Psoas muscle (tissue), 8 donors: ENCODE results near the gene HK1. TPM values are rescaled to one million over a fixed set of nuclear protein-coding genes. Genes with fewer than 3 reads are reported as not detected.

Experiments
- ATAC-seq, 4 donors: fragments of 200-7000 bp; cut with Tn5 transposase; one replicate each; pipeline ENCODE4 v1.9.1; 2020; ENCODE audit warnings: moderate library complexity in 3 of 4, mild to moderate bottlenecking in 2 of 4
- DNase-seq, 2 donors: peaks; one replicate each; pipeline ENCODE4 v3.0.0-alpha.2; 2020
- H3K27ac ChIP-seq: fragments of 200-600 bp; one replicate; pipeline ENCODE4 v1.8.0; 2022
- H3K27me3 ChIP-seq, 3 donors: fragments of 200-600 bp in 1 of 3; one replicate each; pipeline versions ENCODE4 v1.6.1 to v1.8.0; 2013 to 2022; ENCODE audit warnings: low read length in 2 of 3, mild to moderate bottlenecking in 2 of 3, moderate library complexity in 1 of 3; ENCODE audit not compliant: insufficient read depth in 3 of 3
- H3K36me3 ChIP-seq, 2 donors: fragments of 200-600 bp in 1 of 2; one replicate each; pipeline versions ENCODE4 v1.6.1 to v1.8.0; 2013 to 2022; ENCODE audit warnings: low read depth in 1 of 2, mild to moderate bottlenecking in 1 of 2, moderate library complexity in 1 of 2; ENCODE audit not compliant: insufficient read depth in 1 of 2
- H3K4me1 ChIP-seq: fragments of 200-600 bp; one replicate; pipeline ENCODE4 v1.8.0; 2022
- H3K4me3 ChIP-seq: fragments of 200-600 bp; one replicate; pipeline ENCODE4 v1.8.0; 2022; ENCODE audit warnings: mild to moderate bottlenecking
- H3K9me3 ChIP-seq: fragments of 200-600 bp; one replicate; pipeline ENCODE4 v1.8.0; 2022
- CTCF ChIP-seq: fragments of 200-600 bp; IDR thresholded peaks from one replicate; pipeline ENCODE4 v1.8.0; 2022; ENCODE audit warnings: antibody characterized with exemption
- WGBS, 3 donors: extraction: QIAGEN DNeasy Blood & Tissue Kit; methylation state at CpG; one replicate each; pipeline versions ENCODE4 v1.1.6 to v1.1.7; 2013; 5-methylcytosine and 5-hydroxymethylcytosine counted together
- intact Hi-C, 2 donors: fragments of 100-400 bp; cut with DNase I; formaldehyde crosslinking; loops; one replicate each; pipeline versions ENCODE4 v1.11.0 to v1.14.2; 2022
- polyA plus RNA-seq, 3 donors: library from polyadenylated mRNA; stranded (reverse); fragments of 200-250 nt; gene quantifications; one replicate each; pipeline ENCODE4 v1.2.3, GENCODE V29; 2013
- total RNA-seq, 4 donors: library from RNA; stranded (reverse); fragmentation: NEBNext Ultra II Directional in 2 of 4; extraction: Animal tissue kit (Norgen Biotek cat#: 25700) in 2 of 4; gene quantifications; one replicate each; pipeline versions ENCODE4 v1.2.1 to v1.2.4, GENCODE V29; 2021 to 2023
- donor health status: healthy with polysubstance abuse.
- donor health status: DM: no; HTN: no; CAD: no; lungs with moderate emphysema.
- donor health status: Bipolar disorder and iron deficiency.
- donor health status: healthy.
- donor health status: DM: yes; HTN: yes; CAD: no.
- donor health status: DM: no; HTN: no; CAD: no.
- donor health status: DM: no; HTN: no; CAD: no.
- donor health status: DM: yes; HTN: yes; CAD: no.

Gene HK1
- total and polyA plus RNA-seq, 7 donors: 134 to 336 (median 254) TPM

- no peak for TF ChIP-seq CTCF
- Histone ChIP-seq H3K27ac (no peak overlapping the region), H3K27me3 (no peaks in the 10 kb centered on the region), H3K4me1 (no peaks in the 10 kb centered on the region), H3K4me3 (no peak overlapping the region), H3K9me3 (no peaks in the 10 kb centered on the region), H3K36me3 (no peaks in the 10 kb centered on the region)
- intact Hi-C loops: no loop called here
- 78 to 85% (median 83%) methylated on average over 14 of the region's 14 CpGs for WGBS, 3 donors
- DNase-seq (no peak), ATAC-seq (no peak)
These were observed 9.4 kb upstream of the HK1 start for GRCh38 chr10:69268761-69269416.

- no peak for DNase-seq
- Histone ChIP-seq H3K27ac (no peak overlapping the region), H3K9me3 (no peaks in the 10 kb centered on the region), H3K36me3 (no peaks in the 10 kb centered on the region), H3K27me3 (no peaks in the 10 kb centered on the region), H3K4me1 (no peaks in the 10 kb centered on the region), H3K4me3 (no peak overlapping the region)
- ATAC-seq: no peak
- WGBS, 3 donors: 52 to 59% (median 59%) methylated on average over 2 of the region's 2 CpGs
- intact Hi-C loops: no loop called here
- no peak for TF ChIP-seq CTCF
These were observed 8.5 kb upstream of the HK1 start for GRCh38 chr10:69269761-69270160.

- TF ChIP-seq CTCF: no peak
- no peak overlapping the region for H3K27ac ChIP-seq
- 63 to 70% (median 69%) methylated on average over 3 of the region's 3 CpGs for WGBS, 3 donors
- no peak overlapping the region for H3K4me3 ChIP-seq
- intact Hi-C loops: no loop called here
- no peak for DNase-seq
- H3K9me3 ChIP-seq: no peaks in the 10 kb centered on the region
- H3K4me1 ChIP-seq: no peaks in the 10 kb centered on the region
- H3K27me3 ChIP-seq: no peaks in the 10 kb centered on the region
- H3K36me3 ChIP-seq: no peaks in the 10 kb centered on the region
- ATAC-seq: no peak
These were observed 7.3 kb upstream of the HK1 start for GRCh38 chr10:69270990-69271389.

GRCh38 chr10:69272624-69273023 lies 5.7 kb upstream of the HK1 start:
- intact Hi-C loops: no loop called here
- WGBS, 3 donors: 71 to 74% (median 74%) methylated on average over 1 of the region's 1 CpG
- no peaks in the 10 kb centered on the region for H3K4me1 ChIP-seq
- ATAC-seq (no peak), DNase-seq (no peak)
- H3K9me3 ChIP-seq: no peaks in the 10 kb centered on the region
- no peak overlapping the region for H3K4me3 ChIP-seq
- H3K27ac ChIP-seq: no peak overlapping the region
- no peaks in the 10 kb centered on the region for H3K27me3 ChIP-seq
- no peaks in the 10 kb centered on the region for H3K36me3 ChIP-seq
- TF ChIP-seq CTCF: no peak

GRCh38 chr10:69275444-69275843 lies 2.9 kb upstream of the HK1 start:
- H3K27ac ChIP-seq: no peak overlapping the region
- no peak overlapping the region for H3K4me3 ChIP-seq
- H3K9me3 ChIP-seq: no peaks in the 10 kb centered on the region
- 86 to 96% (median 90%) methylated on average over 1 of the region's 1 CpG for WGBS, 3 donors
- H3K36me3 ChIP-seq: no peaks in the 10 kb centered on the region
- TF ChIP-seq CTCF: no peak
- H3K4me1 ChIP-seq: no peaks in the 10 kb centered on the region
- intact Hi-C loops: no loop called here
- ATAC-seq: no peak
- no peak for DNase-seq
- no peaks in the 10 kb centered on the region for H3K27me3 ChIP-seq
